ENCODE measurements around the gene ZHX3.

The ZHX3 gene

DNA sequence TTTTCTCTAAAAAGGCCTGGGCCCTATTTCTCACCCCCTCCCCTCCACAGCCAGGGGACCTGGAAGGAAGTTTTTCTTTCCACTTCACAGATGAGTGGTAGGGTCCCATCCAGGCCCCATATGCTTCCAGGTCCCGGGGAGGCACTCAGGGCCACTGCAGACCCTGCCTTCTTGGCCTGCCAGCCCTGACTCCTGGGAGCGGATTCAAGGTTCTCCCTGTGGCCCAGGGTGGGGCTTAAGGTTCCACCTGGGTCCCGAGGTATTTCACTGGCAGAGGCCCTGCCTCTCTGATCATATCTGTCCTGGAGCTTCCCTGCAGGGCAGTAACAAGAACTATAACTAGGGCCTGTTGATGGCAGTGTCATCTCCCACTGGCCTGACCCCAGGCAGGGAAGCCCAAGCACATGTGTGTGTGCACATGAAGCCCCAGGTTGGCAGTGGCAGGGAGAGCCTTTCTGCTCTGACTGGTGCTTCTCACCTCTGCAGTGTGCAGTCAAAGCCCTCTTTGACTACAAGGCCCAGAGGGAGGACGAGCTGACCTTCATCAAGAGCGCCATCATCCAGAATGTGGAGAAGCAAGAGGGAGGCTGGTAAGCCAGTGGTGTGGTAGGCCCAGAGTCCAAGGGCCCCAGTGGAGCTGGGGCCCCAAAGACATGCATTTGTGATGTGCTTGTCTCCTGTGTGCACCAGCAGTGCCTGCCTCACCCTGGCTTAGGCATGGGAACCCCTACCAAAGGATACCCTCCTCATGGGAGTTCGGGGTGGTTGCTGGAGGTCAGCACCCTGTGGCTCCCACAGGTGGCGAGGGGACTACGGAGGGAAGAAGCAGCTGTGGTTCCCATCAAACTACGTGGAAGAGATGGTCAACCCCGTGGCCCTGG, 149.0 kb downstream of the ZHX3 start:
- DNase-seq, result no peak

- no peak for DNase-seq
Measured at GRCh38 chr20:41167481-41168253, 149.9 kb downstream of the ZHX3 start.

GRCh38 chr20:41167118-41167470, 150.4 kb downstream of the ZHX3 start:
- no peak for DNase-seq

DNA sequence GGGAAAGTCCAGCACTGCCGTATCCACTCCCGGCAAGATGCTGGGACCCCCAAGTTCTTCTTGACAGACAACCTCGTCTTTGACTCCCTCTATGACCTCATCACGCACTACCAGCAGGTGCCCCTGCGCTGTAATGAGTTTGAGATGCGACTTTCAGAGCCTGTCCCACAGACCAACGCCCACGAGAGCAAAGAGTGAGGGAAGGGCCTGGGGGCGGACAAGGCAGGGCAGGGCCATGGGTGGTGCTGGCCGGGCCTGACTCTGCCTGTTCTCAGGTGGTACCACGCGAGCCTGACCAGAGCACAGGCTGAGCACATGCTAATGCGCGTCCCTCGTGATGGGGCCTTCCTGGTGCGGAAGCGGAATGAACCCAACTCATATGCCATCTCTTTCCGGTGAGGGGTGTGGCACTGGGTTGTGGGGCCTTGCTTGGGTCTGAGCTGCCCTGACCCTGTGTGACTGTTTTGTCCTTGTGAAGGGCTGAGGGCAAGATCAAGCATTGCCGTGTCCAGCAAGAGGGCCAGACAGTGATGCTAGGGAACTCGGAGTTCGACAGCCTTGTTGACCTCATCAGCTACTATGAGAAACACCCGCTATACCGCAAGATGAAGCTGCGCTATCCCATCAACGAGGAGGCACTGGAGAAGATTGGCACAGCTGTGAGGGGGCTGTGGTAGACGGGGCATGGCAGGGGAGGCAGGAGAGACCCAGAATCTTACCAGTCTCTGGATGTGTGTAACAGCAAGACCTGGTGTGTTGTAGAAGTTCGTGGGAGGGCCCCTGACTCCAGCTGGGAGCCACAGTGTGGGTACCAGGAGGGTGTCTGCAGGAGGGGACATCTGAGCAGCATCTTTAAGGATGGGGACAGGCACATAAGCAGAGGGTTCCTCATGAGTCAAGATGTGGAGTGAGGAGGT, 151.1 kb downstream of the ZHX3 start:
- no peak for DNase-seq

DNA sequence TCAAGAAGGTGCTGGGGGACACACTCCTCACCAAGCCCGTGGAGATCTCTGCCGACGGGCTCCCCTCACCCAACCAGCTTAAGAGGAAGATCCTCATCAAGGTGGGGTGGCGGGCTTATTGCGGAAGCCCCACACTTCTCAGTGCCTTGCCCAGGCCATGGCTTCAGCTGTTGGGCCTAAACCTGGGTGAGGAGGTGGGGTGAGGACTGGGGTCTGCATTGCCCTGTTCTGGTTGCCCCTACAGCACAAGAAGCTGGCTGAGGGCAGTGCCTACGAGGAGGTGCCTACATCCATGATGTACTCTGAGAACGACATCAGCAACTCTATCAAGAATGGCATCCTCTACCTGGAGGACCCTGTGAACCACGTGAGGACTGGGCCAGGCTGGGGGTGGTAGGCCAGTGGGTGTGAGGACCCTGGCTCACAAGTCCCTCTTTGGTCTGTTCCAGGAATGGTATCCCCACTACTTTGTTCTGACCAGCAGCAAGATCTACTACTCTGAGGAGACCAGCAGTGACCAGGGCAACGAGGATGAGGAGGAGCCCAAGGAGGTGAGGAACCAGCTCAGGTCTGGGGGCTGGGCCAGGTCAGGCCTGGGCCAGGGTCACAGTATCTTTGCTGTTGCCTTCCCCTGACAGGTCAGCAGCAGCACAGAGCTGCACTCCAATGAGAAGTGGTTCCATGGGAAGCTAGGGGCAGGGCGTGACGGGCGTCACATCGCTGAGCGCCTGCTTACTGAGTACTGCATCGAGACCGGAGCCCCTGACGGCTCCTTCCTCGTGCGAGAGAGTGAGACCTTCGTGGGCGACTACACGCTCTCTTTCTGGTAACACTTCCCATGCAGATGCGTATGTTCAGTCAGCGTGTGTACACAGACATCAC, 152.3 kb downstream of the ZHX3 start:
- DNase-seq, result no peak

GRCh38 chr20:41163821-41164220, 153.7 kb downstream of the ZHX3 start:
- no peak for DNase-seq

DNA sequence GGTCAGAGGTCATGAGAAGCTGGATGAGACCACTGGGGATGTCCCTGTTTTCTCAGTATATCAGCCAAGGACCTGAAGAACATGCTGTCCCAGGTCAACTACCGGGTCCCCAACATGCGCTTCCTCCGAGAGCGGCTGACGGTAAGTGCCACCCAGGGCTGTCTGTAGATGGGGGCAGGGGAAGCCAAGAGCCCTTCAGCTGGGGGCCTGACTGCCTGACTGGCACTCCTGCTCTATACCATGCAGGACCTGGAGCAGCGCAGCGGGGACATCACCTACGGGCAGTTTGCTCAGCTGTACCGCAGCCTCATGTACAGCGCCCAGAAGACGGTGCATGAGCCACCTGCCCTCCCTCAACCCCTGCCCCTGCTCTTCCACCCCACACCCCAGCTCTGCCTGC, 155.1 kb downstream of the ZHX3 start:
- DNase-seq, result no peak

DNA sequence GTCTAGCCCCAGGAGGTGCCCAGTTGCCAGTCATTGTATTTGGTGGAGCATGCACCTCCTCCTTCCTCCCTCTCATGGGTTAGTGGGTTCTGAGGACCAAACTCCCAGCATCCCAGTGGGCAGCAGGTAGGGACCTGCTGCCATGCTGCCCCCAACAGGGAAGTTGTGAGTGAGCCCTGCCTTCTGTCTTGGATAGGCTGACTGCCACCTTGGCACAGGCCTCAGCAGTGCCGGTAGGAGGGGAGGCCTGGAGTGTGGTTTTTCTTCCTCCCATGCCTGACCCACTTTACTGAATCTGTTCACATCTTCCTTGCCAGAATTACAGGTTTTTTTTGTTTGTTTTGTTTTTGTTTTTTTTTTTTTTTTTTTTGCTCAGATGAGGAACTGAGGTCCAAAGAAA, 155.6 kb downstream of the ZHX3 start:
- DNase-seq, result no peak

DNA sequence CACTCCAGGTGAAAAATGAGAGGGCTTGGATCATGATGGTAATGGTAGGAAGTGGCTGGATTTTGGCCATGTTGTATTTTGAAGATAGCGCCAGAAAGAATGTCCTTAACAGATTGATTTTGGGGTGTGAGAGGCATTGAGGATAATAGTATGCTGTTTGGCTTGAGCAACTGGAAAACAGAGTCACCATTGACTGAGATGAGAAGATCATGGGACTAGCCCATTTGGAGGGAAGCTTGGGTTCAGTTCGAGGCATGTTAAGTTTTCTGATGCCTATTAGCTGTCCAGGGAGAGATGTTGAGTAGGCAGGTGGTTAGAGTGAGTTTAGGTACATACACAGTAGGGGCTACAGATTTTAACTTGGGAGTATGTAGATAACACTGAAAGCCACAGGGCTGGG, 156.8 kb downstream of the ZHX3 start:
- DNase-seq, result no peak

DNA sequence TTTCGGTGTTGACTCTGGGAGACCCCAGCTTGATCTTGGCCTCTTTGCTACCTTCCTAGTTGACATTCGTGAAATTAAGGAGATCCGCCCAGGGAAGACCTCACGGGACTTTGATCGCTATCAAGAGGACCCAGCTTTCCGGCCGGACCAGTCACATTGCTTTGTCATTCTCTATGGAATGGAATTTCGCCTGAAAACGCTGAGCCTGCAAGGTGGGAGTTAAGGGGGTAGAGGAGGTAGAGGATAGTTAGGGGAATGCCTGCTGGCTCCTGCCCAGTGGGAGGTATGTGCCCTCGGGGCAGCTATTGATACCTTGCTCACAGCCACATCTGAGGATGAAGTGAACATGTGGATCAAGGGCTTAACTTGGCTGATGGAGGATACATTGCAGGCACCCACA, 158.0 kb downstream of the ZHX3 start:
- DNase-seq, result no peak

DNA sequence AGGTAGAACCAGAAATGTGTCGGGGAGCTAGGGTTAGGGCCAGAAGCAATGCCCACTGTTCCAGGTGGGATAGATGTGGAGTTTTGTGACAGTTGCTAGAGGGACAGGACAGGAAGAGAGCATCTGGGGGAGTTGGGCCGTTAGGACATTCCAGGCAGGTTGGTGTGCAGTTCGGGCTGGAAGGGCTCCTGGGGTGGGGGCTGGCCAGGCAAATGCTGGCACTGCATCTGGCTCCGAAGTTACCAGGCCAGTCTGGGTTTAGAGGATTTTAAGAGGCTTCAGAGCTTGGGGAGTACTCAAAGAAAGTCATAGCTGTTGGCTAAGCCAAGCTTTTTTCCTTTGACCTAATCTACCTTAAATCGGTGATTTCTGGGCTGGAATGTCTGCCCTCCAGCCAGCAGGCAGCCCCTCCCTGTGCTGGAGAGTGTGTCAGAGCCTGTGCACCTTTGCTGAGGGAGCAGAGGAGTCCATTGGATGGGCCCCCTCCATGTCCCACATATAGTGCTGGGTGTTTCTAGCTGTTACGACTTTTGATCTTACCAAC, 159.4 kb downstream of the ZHX3 start:
- no peak for DNase-seq

DNA sequence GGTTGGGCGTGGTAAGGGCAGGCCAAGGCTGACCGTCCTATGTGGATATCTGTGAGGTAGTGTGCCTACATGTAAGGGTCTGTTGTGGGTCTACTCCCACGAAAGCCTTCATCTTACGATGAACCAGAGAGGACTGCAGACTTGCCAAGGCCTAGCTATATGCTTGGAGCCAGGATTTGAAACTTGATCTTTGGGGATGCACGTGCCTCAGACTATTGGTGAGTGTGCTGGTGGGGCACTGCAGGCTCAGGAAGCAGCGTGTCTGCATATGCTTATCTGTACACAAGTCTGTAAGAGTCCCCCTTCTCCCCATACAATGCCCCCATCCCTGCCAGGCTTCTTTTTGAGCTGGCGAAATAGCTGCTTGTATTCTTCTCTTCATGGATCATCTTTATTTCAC, 162.3 kb downstream of the ZHX3 start:
- no peak for DNase-seq

- no peak for DNase-seq
Measured at GRCh38 chr20:41154436-41155176, 162.9 kb downstream of the ZHX3 start.

DNA sequence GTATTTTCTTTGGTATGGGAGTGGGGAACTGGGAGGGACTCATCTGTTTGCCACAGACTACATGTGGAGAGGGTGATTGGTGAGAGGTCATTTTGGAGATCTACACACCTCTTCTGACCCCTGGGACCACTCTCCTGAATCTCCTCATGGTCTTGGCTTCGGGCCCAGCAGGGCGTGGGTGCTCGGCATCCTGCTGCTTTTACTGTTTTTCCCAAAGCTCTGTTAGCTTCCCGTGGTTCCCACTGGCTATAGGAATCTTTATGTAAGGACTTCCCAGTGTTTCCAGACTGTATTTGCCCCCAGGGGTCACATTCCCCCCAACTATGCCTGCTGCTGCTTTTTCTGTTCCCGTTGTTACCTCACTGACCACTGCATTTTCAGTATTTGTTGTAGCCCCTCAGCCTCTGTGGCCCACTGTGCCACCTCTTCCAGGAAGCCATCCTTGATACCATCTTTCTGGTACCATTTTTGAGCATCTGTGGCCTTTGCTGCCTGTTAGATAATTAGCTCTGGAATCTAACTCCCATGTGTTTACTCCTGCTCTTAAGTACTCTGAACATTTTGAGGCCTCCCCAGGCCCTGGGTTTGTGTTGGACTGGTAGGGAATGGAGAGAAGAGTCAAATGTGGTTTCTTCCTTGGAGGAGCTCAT, 165.3 kb downstream of the ZHX3 start:
- DNase-seq, result no peak

GRCh38 chr20:41151134-41151869, 166.2 kb downstream of the ZHX3 start:
- no peak for DNase-seq

GRCh38 chr20:41150664-41151063, 166.9 kb downstream of the ZHX3 start:
- no peak for DNase-seq

DNA sequence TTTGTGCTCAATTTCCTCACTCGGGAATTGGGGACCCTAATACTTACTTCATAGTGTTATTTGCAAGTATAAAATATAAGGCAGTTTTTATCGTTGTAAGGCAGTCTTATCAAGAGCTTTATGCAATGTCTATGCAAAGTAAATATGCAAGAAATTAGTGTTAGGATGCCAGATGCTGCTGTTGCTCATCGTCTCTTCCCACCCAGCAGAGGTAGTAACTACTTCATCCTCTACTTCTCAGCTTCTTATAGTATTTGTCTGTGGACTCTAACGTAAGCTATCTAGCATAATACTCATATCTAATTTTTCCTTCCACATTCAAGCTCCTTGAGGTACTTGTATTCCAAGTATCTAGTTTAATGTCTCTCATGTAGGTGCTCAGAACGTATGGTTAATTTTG, 168.6 kb downstream of the ZHX3 start:
- no peak for DNase-seq

GRCh38 chr20:41147767-41148191, 169.8 kb downstream of the ZHX3 start:
- DNase-seq, result no peak

DNA sequence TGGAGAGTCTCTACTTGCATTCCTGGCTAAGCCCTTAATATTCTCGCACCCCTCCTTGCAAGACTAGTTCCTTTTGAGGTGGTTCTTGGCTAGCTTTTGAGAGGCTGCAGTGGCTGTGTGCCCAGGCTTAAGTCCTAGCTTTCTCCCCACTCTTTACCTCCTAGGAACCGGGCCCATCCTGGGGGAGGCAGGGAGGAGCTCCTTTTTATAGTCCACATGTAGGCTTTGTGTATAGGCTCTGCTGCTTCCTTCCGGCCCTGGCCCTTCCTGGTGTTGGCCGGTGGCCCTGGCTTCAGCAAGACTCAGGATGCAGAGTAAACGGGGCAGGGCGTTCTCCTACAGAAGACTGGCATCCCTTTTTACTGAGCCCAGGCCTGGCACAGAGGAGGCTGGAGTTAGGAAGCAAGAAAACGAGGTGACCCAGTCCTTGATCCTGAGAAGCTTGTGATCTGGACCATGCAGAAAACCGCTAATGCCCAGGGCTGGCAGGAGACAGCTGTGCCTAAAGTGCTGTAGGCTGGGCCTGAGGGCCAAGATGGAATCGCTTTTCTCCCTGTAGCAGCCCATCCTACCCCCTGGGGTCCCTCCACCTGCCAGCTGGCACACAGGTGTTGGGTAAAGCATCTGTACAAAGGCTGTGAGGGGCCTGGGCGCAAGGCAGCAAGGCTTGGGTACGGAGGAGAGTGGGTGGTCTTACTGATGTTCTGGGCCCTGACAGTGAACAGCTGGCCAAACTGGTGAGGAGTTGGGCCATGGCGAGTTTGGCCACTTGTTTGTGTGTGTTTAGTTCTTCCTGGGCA, 171.5 kb downstream of the ZHX3 start:
- DNase-seq, result no peak
